Stimulated activated CD4-positive, alpha-beta T cell treated with anti-CD3 and anti-CD28 coated beads, Interleukin-1b, Interleukin-23, amount 100 ng/mL, for 48 hours (primary cell): ENCODE results near the gene CTXND1.
"Not testable (repeated sequence)": the region's sequence is repeated elsewhere in the genome, so short reads cannot be mapped to it uniquely, and the experiment has no call there.

Experiments used
- DNase-seq: peaks from one replicate; pipeline ENCODE4 v3.0.0-alpha.2; 2020

The CTXND1 gene

GRCh38 chr15:80155378-80156175 is 96.4 kb downstream of the CTXND1 start:
- not testable (repeated sequence) for DNase-seq

GRCh38 chr15:80155001-80155377 is 97.0 kb downstream of the CTXND1 start:
- no peak for DNase-seq

DNA sequence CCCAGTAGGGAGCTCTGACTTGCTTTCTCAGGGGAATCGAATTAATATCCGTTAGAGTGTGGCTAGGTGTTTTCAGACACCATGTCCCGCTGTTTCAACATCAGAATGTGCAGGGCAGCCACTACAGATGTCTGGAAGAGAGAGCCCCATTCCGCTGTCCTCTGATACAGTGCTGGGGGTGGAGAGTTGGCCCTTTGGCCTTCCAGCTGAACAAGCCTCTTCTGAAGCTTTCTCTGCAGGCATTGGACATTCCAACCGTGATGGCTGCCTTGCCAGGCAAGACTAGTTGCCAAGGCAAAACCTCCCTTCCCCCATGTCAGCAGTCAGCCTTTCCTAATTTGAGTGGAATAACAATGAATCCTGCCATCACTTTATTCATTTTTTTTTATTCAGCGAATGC is 97.7 kb downstream of the CTXND1 start:
- DNase-seq, result no peak

GRCh38 chr15:80153900-80154299 is 98.1 kb downstream of the CTXND1 start:
- DNase-seq, result no peak

GRCh38 chr15:80152896-80153876 is 98.8 kb downstream of the CTXND1 start, which contains the start of gene FAH:
Gene FAH (plus strand): TSS chr15:80152999. CDS start chr15:80153055, 56 bp downstream.
- peak; percentile 46 for DNase-seq

GRCh38 chr15:80152180-80152895 is 99.7 kb downstream of the CTXND1 start:
- peak; percentile 96 for DNase-seq

GRCh38 chr15:80151576-80151975 is 100.4 kb downstream of the CTXND1 start:
- DNase-seq, result no peak

DNA sequence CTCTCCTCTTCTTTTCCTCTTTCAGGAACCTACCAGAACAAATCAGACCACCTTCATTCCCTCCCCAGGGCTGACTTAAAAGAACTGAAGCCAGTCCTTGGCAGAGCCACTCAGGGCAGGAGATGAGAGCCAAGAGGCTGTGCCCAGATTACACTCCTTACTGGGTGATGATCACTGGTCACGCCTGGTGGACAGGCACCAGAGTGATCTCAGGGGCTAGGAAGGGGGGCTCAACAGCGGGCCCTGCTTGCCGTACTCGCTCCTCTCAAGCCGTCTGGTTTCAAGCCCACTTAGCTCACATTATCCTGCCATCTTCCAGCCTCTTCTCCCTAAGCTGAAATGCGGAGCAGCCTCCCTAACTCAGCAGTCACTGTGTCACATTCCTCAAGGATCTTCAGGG is 100.9 kb downstream of the CTXND1 start:
- no peak for DNase-seq
